Testis (tissue), 3 donors: Measurements from ENCODE around the gene PIGP. TPM values are rescaled to one million over a fixed set of nuclear protein-coding genes. Genes with fewer than 3 reads are reported as not detected.

Experiments
- DNase-seq: peaks from one replicate; pipeline ENCODE4 v3.0.0-alpha.2; 2019
- H3K27ac ChIP-seq, 2 donors: fragments of 200-600 bp; sonication (generic); one replicate each; pipeline ENCODE4 v1.5.1; 2019
- H3K27me3 ChIP-seq: fragments of 200-600 bp; sonication (generic); one replicate; pipeline ENCODE4 v1.5.1; 2019
- H3K36me3 ChIP-seq: fragments of 200-600 bp; sonication (generic); one replicate; pipeline ENCODE4 v1.5.1; 2017; ENCODE audit warnings: low read depth; ENCODE audit errors: missing control alignments
- H3K4me1 ChIP-seq: fragments of 200-600 bp; sonication (generic); one replicate; pipeline ENCODE4 v1.5.1; 2019
- H3K4me3 ChIP-seq, 2 donors: fragments of 200-600 bp; sonication (generic); one replicate each; pipeline ENCODE4 v1.5.1; 2017 to 2019
- H3K9me3 ChIP-seq: fragments of 200-600 bp; sonication (generic); one replicate; pipeline ENCODE4 v1.5.1; 2017
- CTCF ChIP-seq, 3 experiments: fragments of 450-650 bp in 2 of 3; fragments of 200-600 bp in 1 of 3; sonication (generic) in 1 of 3; IDR thresholded peaks; one replicate each; pipeline ENCODE4 v1.5.1; 2016 to 2019; ENCODE audit warnings: antibody characterized with exemption in 3 of 3, mild to moderate bottlenecking in 2 of 3, moderate library complexity in 1 of 3
- POLR2A ChIP-seq: fragments of 450-650 bp; IDR thresholded peaks from one replicate; pipeline ENCODE4 v1.6.1; 2017; ENCODE audit warnings: antibody characterized with exemption, mild to moderate bottlenecking, moderate library complexity
- WGBS, 2 donors: methylation state at CpG; one replicate each; pipeline ENCODE4 v1.1.5; 2018; 5-methylcytosine and 5-hydroxymethylcytosine counted together
- intact Hi-C: fragments of 100-400 bp; cut with DNase I; formaldehyde crosslinking; loops from one replicate; pipeline ENCODE4 v1.15.1; 2023; ENCODE audit warnings: low total_unique reads
- polyA plus RNA-seq: library from polyadenylated mRNA; stranded (reverse); fragments of 350-450 nt; fragmentation: Illumina TruSeq; extraction: RNeasy Lipid Tissue Mini Kit (QIAGEN cat#74804); gene quantifications from one replicate; pipeline ENCODE4 v1.2.3, GENCODE V29; 2014; ENCODE audit warnings: low read depth, low replicate concordance; ENCODE audit not compliant: insufficient read depth
- total RNA-seq, 2 donors: library from RNA; depleted of rRNA; stranded (reverse); fragments of >200 nt; gene quantifications; one replicate each; pipeline ENCODE4 v1.2.3, GENCODE V29; 2016

The PIGP gene
- total and polyA plus RNA-seq, 3 donors from 2014 or later: 38.0 to 96.2 (median 44.9) TPM

GRCh38 chr21:37095821-37096220, 22.9 kb upstream of the PIGP start:
- Histone ChIP-seq H3K27ac (no peak overlapping the region), H3K9me3 (no peaks in the 10 kb centered on the region), H3K27me3 (no peaks in the 10 kb centered on the region), H3K4me3 (no peak overlapping the region), H3K4me1 (no peaks in the 10 kb centered on the region), H3K36me3 (no peaks in the 10 kb centered on the region)
- TF ChIP-seq CTCF (IDR thresholded peaks at IDR 0.05) (no peak), POLR2A (no peak)
- WGBS, 2 donors: 87 to 92% methylated on average over 4 of the region's 4 CpGs
- no peak for DNase-seq
- intact Hi-C loops: no loop called here

GRCh38 chr21:37093977-37094376, 21.1 kb upstream of the PIGP start:
- Histone ChIP-seq H3K4me1 (no peaks in the 10 kb centered on the region), H3K27ac (no peak overlapping the region), H3K9me3 (no peaks in the 10 kb centered on the region), H3K4me3 (no peak overlapping the region), H3K27me3 (no peaks in the 10 kb centered on the region), H3K36me3 (no peaks in the 10 kb centered on the region)
- no peak for DNase-seq
- no peak for TF ChIP-seq POLR2A
- no peak for TF ChIP-seq CTCF (IDR thresholded peaks at IDR 0.05)
- intact Hi-C loops: no loop called here

GRCh38 chr21:37088186-37088735, 15.4 kb upstream of the PIGP start:
- H3K9me3 ChIP-seq: no peaks in the 10 kb centered on the region

GRCh38 chr21:37087188-37087587, 14.3 kb upstream of the PIGP start:
- no peak for TF ChIP-seq POLR2A
- TF ChIP-seq CTCF (IDR thresholded peaks at IDR 0.05): peak in 1 of 3 experiments; percentile 35
- no peaks in the 10 kb centered on the region for H3K9me3 ChIP-seq
- peak; percentile 51 for DNase-seq
- WGBS, 2 donors: 56 to 61% methylated on average over 5 of the region's 5 CpGs
- H3K4me3 ChIP-seq: no peak overlapping the region
- H3K27me3 ChIP-seq: no peaks in the 10 kb centered on the region
- H3K27ac ChIP-seq: no peak overlapping the region
- intact Hi-C loops: no loop called here
- H3K36me3 ChIP-seq: no peaks in the 10 kb centered on the region
- no peaks in the 10 kb centered on the region for H3K4me1 ChIP-seq

More at GRCh38 chr21:37088186-37088735, 15.4 kb upstream of the PIGP start:
- Histone ChIP-seq H3K4me1 (no peaks in the 10 kb centered on the region), H3K27ac (no peak overlapping the region), H3K36me3 (no peaks in the 10 kb centered on the region), H3K27me3 (no peaks in the 10 kb centered on the region), H3K4me3 (no peak overlapping the region)
- 69 to 80% methylated on average over 5 of the region's 5 CpGs for WGBS, 2 donors
- DNase-seq: no peak
- TF ChIP-seq POLR2A: no peak
- no peak for TF ChIP-seq CTCF (IDR thresholded peaks at IDR 0.05)
- intact Hi-C loops: no loop called here

GRCh38 chr21:37085726-37086125, 12.9 kb upstream of the PIGP start:
- Histone ChIP-seq H3K27ac (no peak overlapping the region), H3K36me3 (no peaks in the 10 kb centered on the region), H3K4me1 (no peaks in the 10 kb centered on the region), H3K27me3 (no peaks in the 10 kb centered on the region), H3K4me3 (no peak overlapping the region), H3K9me3 (no peaks in the 10 kb centered on the region)
- TF ChIP-seq POLR2A: no peak
- 75 to 87% methylated on average over 3 of the region's 3 CpGs for WGBS, 2 donors
- intact Hi-C loops: no loop called here
- no peak for DNase-seq
